ENCODE results near the gene TBXT. TPM values are rescaled to one million over a fixed set of nuclear protein-coding genes. Genes with fewer than 3 reads are reported as not detected.
"Not testable (repeated sequence)": the region's sequence is repeated elsewhere in the genome, so short reads cannot be mapped to it uniquely, and the experiment has no call there.

The TBXT gene
- total RNA-seq, 4 donors from 2014 or later: 0.13 to 1.3 TPM; not detected in 2

- Histone ChIP-seq H3K36me3 (no peaks in the 10 kb centered on the region), H3K4me3 (replicated peaks in 1 of 3) (no peak overlapping the region), H3K4me1 (no peaks in the 10 kb centered on the region), H3K27ac (no peak overlapping the region), H3K27me3 (no peaks in the 10 kb centered on the region), H3K9me3 (no peaks in the 10 kb centered on the region)
- TF ChIP-seq POLR2A (IDR thresholded peaks at IDR 0.05) (no peak), CTCF (IDR thresholded peaks at IDR 0.05) (no peak)
- no peak for DNase-seq
- WGBS, 2 donors: 80 to 83% methylated on average over 1 of the region's 1 CpG
- intact Hi-C loops (cut with DNase I): no loop called here
These were observed 15.9 kb downstream of the TBXT start for GRCh38 chr6:166151798-166152197.

- Histone ChIP-seq H3K4me3 (replicated peaks in 1 of 3) (no peak overlapping the region), H3K4me1 (no peaks in the 10 kb centered on the region), H3K27ac (no peak overlapping the region), H3K9me3 (no peaks in the 10 kb centered on the region), H3K27me3 (no peaks in the 10 kb centered on the region), H3K36me3 (no peaks in the 10 kb centered on the region)
- no peak for DNase-seq
- intact Hi-C loops (cut with DNase I): no loop called here
- TF ChIP-seq POLR2A (IDR thresholded peaks at IDR 0.05): no peak
- TF ChIP-seq CTCF (IDR thresholded peaks at IDR 0.05): no peak
- 79 to 89% methylated on average over 5 of the region's 5 CpGs for WGBS, 2 donors
These were observed 21.9 kb downstream of the TBXT start for GRCh38 chr6:166145751-166146150.

- H3K4me1 ChIP-seq: no peaks in the 10 kb centered on the region
- H3K27ac ChIP-seq: no peak overlapping the region
- intact Hi-C loops (cut with DNase I): no loop called here
- no peaks in the 10 kb centered on the region for H3K27me3 ChIP-seq
- DNase-seq: peak in 1 of 2 donors; percentile 14
- H3K4me3 ChIP-seq (replicated peaks in 1 of 3): no peak overlapping the region
- WGBS, 2 donors: 6 to 18% methylated on average over 2 of the region's 2 CpGs
- no peaks in the 10 kb centered on the region for H3K36me3 ChIP-seq
- no peak for TF ChIP-seq POLR2A (IDR thresholded peaks at IDR 0.05)
- no peaks in the 10 kb centered on the region for H3K9me3 ChIP-seq
These were observed 24.6 kb downstream of the TBXT start for GRCh38 chr6:166143011-166143410.

- H3K27ac ChIP-seq: no peak overlapping the region
- no peaks in the 10 kb centered on the region for H3K4me1 ChIP-seq
- no peak overlapping the region for H3K4me3 ChIP-seq (replicated peaks in 1 of 3)
- intact Hi-C loops (cut with DNase I): no loop called here
- H3K36me3 ChIP-seq: no peaks in the 10 kb centered on the region
- no peaks in the 10 kb centered on the region for H3K27me3 ChIP-seq
- WGBS, 2 donors: 53 to 55% methylated on average over 13 of the region's 13 CpGs
- no peaks in the 10 kb centered on the region for H3K9me3 ChIP-seq
- TF ChIP-seq CTCF (IDR thresholded peaks at IDR 0.05) (no peak), POLR2A (IDR thresholded peaks at IDR 0.05) (no peak)
- no peak for DNase-seq
These were observed 39.8 kb downstream of the TBXT start for GRCh38 chr6:166127624-166128472.

GRCh38 chr6:166123115-166123514 lies 44.5 kb downstream of the TBXT start:
- H3K36me3 ChIP-seq; H3K27ac ChIP-seq; H3K4me1 ChIP-seq; intact Hi-C loops (cut with DNase I); H3K9me3 ChIP-seq; H3K27me3 ChIP-seq; DNase-seq; H3K4me3 ChIP-seq (replicated peaks in 1 of 3): not testable (repeated sequence)
- WGBS, 2 donors: 86% methylated on average over 9 of the region's 9 CpGs

GRCh38 chr6:166121726-166122125 lies 45.9 kb downstream of the TBXT start:
- no peak for DNase-seq
- H3K4me3 ChIP-seq (replicated peaks in 1 of 3): no peak overlapping the region
- 76 to 78% methylated on average over 7 of the region's 7 CpGs for WGBS, 2 donors
- H3K27me3 ChIP-seq: no peaks in the 10 kb centered on the region
- no peaks in the 10 kb centered on the region for H3K9me3 ChIP-seq
- H3K27ac ChIP-seq: no peak overlapping the region
- no peaks in the 10 kb centered on the region for H3K4me1 ChIP-seq
- TF ChIP-seq POLR2A (IDR thresholded peaks at IDR 0.05): no peak
- TF ChIP-seq CTCF (IDR thresholded peaks at IDR 0.05): no peak
- no peaks in the 10 kb centered on the region for H3K36me3 ChIP-seq
- intact Hi-C loops (cut with DNase I): no loop called here

All from thyroid gland (tissue), 4 donors.